HG02763 (cell line): ENCODE results near the gene MC1R.
"Not testable (repeated sequence)": the region's sequence is repeated elsewhere in the genome, so short reads cannot be mapped to it uniquely, and the experiment has no call there.

Experiments
- ATAC-seq: cut with Tn5 transposase; IDR thresholded peaks from one replicate; pipeline ENCODE4 v1.9.1; 2021; ENCODE audit warnings: mild to moderate bottlenecking, moderate library complexity; ENCODE audit not compliant: unreplicated experiment

MC1R gene

GRCh38 chr16:89918453-89919347 is at the start of gene MC1R:
Gene MC1R, plus strand, starts transcription at chr16:89918862. Its CDS starts 397 bp downstream, at chr16:89919259.
- ATAC-seq, result no peak

- ATAC-seq, result no peak
Observed at GRCh38 chr16:89869911-89870310, 48.8 kb upstream of the MC1R start.

GRCh38 chr16:89870440-89870839 is 48.2 kb upstream of the MC1R start:
- ATAC-seq, result no peak

- ATAC-seq, result no peak
Observed at GRCh38 chr16:89871895-89872294, 46.8 kb upstream of the MC1R start.

GRCh38 chr16:89873109-89873971 is 45.3 kb upstream of the MC1R start, which contains the start of gene TCF25:
Gene TCF25, plus strand, starts transcription at chr16:89873592. Its CDS starts 76 bp downstream, at chr16:89873668.
- ATAC-seq, result peak; percentile 52

- ATAC-seq, result peak; percentile 74
Observed at GRCh38 chr16:89873972-89874689, 44.5 kb upstream of the MC1R start.

GRCh38 chr16:89879123-89879522 is 39.5 kb upstream of the MC1R start:
- not testable (repeated sequence) for ATAC-seq

GRCh38 chr16:89880477-89881367 is 37.9 kb upstream of the MC1R start:
- ATAC-seq, result no peak

GRCh38 chr16:89881368-89881730 is 37.3 kb upstream of the MC1R start:
- ATAC-seq, result no peak

GRCh38 chr16:89883346-89884040 is 35.2 kb upstream of the MC1R start:
- no peak for ATAC-seq

GRCh38 chr16:89884041-89884421 is 34.6 kb upstream of the MC1R start:
- ATAC-seq, result no peak

- no peak for ATAC-seq
Observed at GRCh38 chr16:89887243-89887642, 31.4 kb upstream of the MC1R start.

- ATAC-seq, result no peak
Observed at GRCh38 chr16:89890200-89890599, 28.5 kb upstream of the MC1R start.

GRCh38 chr16:89890886-89891657 is 27.6 kb upstream of the MC1R start:
- no peak for ATAC-seq

- ATAC-seq, result no peak
Observed at GRCh38 chr16:89892055-89892630, 26.5 kb upstream of the MC1R start.

- ATAC-seq, result no peak
Observed at GRCh38 chr16:89892635-89893034, 26.0 kb upstream of the MC1R start.

GRCh38 chr16:89893642-89894548 is 24.8 kb upstream of the MC1R start:
- ATAC-seq, result no peak
